H1 (cell line): Measurements from ENCODE around the gene PTPN5. TPM values are rescaled to one million over a fixed set of nuclear protein-coding genes. Genes with fewer than 3 reads are reported as not detected.

ENCODE experiments used
- ASH2L ChIP-seq: fragments of 200-600, 300-600 bp; sonication (generic); IDR thresholded peaks from one replicate; pipeline ENCODE4 v1.7.1; 2017; ENCODE audit warnings: low read length
- FOSL1 ChIP-seq: IDR thresholded peaks from 2 replicates; pipeline ENCODE4 v1.6.1; 2011; ENCODE audit warnings: mild to moderate bottlenecking, low read depth, low read length, moderate library complexity; ENCODE audit not compliant: insufficient read depth
- HDAC2 ChIP-seq, 2 experiments: fragments of 300-600 bp in 1 of 2; sonication (generic) in 1 of 2; IDR thresholded peaks; 2 replicates each; pipeline ENCODE4 v1.6.1; 2011 to 2012; ENCODE audit warnings: low read depth in 2 of 2, low read length in 2 of 2, mild to moderate bottlenecking in 2 of 2, moderate library complexity in 2 of 2, borderline replicate concordance in 1 of 2, inconsistent platforms in 1 of 2
- JUND ChIP-seq: IDR thresholded peaks from 2 replicates; pipeline ENCODE4 v1.6.1; 2011; ENCODE audit warnings: mild to moderate bottlenecking, improper control_type of control experiment, low read length
- KDM1A ChIP-seq: fragments of 200-600, 300-600 bp; sonication (generic); IDR thresholded peaks from 2 replicates; pipeline ENCODE4 v1.7.1; 2016; ENCODE audit warnings: mild to moderate bottlenecking, low read length, borderline replicate concordance
- RBBP5 ChIP-seq: IDR thresholded peaks from 2 replicates; pipeline ENCODE4 v1.7.1; 2012; ENCODE audit warnings: low read depth, mild to moderate bottlenecking, inconsistent platforms, low read length, moderate library complexity, borderline replicate concordance
- RFX5 ChIP-seq: IDR thresholded peaks from 2 replicates; pipeline ENCODE4 v1.6.1; 2011; ENCODE audit warnings: low read depth, low read length, improper control_type of control experiment, borderline replicate concordance
- SRF ChIP-seq: IDR thresholded peaks from 2 replicates; pipeline ENCODE4 v1.6.1; 2011; ENCODE audit warnings: mild to moderate bottlenecking, low read depth, low read length, moderate library complexity
- USF2 ChIP-seq: IDR thresholded peaks from 2 replicates; pipeline ENCODE4 v1.6.1; 2011; ENCODE audit warnings: low read length, improper control_type of control experiment
- polyA plus RNA-seq, 7 experiments: library from polyadenylated mRNA; depleted of rRNA in 3 of 7; stranded (reverse) in 5 of 7; unstranded in 2 of 7; fragments of >200 nt in 5 of 7; fragments of 200-250 nt in 2 of 7; gene quantifications; 1 replicate in 5 of 7; 2 replicates in 1 of 7; 4 replicates in 1 of 7; pipeline versions ENCODE4 v1.2.1 to v1.2.3, GENCODE V29; 2011 to 2013; ENCODE audit warnings: missing spikeins in 2 of 7, mixed read lengths in 2 of 7
- total RNA-seq: library from RNA; stranded (reverse); fragmentation: NEBNext Ultra II Directional; extraction: Animal tissue kit (Norgen Biotek cat#: 25700); gene quantifications from 2 replicates; pipeline ENCODE4 v1.2.1, GENCODE V29; 2021
- TF ChIP-seq, protein P1 (sequence below): fragments of 300-600 bp; sonication (generic); IDR thresholded peaks from 2 replicates; pipeline ENCODE4 v1.7.1; 2012; ENCODE audit warnings: low read length, moderate library complexity, mild to moderate bottlenecking, inconsistent platforms; ENCODE audit not compliant: insufficient replicate concordance

Gene PTPN5
- total and polyA plus RNA-seq, 2 of the 8 experiments (the other 6 are each of a cell fraction or from before 2014, with no cell fraction given), result 8.4 to 12.9 TPM

DNA sequence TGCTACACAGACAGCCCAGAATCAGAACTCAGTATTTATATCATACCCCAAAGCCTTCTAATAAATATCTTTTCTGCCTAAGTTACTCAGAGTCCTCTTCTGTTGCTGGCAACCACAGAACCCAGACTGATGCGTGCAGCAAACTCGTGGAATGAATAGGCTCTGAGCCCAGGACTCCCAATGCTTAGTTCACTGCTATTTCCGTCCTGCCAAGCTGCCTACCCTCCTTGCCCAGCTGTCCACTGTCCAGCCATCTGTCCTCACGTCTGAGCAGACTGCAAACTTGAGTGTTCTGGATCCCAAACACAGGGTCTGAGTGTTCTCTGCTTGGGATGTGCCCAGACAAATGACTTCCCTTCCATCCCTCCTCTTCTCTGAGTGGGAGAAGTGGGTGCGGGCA lies 19.4 kb downstream of the PTPN5 start (continued):
- TF ChIP-seq, protein P1, sequence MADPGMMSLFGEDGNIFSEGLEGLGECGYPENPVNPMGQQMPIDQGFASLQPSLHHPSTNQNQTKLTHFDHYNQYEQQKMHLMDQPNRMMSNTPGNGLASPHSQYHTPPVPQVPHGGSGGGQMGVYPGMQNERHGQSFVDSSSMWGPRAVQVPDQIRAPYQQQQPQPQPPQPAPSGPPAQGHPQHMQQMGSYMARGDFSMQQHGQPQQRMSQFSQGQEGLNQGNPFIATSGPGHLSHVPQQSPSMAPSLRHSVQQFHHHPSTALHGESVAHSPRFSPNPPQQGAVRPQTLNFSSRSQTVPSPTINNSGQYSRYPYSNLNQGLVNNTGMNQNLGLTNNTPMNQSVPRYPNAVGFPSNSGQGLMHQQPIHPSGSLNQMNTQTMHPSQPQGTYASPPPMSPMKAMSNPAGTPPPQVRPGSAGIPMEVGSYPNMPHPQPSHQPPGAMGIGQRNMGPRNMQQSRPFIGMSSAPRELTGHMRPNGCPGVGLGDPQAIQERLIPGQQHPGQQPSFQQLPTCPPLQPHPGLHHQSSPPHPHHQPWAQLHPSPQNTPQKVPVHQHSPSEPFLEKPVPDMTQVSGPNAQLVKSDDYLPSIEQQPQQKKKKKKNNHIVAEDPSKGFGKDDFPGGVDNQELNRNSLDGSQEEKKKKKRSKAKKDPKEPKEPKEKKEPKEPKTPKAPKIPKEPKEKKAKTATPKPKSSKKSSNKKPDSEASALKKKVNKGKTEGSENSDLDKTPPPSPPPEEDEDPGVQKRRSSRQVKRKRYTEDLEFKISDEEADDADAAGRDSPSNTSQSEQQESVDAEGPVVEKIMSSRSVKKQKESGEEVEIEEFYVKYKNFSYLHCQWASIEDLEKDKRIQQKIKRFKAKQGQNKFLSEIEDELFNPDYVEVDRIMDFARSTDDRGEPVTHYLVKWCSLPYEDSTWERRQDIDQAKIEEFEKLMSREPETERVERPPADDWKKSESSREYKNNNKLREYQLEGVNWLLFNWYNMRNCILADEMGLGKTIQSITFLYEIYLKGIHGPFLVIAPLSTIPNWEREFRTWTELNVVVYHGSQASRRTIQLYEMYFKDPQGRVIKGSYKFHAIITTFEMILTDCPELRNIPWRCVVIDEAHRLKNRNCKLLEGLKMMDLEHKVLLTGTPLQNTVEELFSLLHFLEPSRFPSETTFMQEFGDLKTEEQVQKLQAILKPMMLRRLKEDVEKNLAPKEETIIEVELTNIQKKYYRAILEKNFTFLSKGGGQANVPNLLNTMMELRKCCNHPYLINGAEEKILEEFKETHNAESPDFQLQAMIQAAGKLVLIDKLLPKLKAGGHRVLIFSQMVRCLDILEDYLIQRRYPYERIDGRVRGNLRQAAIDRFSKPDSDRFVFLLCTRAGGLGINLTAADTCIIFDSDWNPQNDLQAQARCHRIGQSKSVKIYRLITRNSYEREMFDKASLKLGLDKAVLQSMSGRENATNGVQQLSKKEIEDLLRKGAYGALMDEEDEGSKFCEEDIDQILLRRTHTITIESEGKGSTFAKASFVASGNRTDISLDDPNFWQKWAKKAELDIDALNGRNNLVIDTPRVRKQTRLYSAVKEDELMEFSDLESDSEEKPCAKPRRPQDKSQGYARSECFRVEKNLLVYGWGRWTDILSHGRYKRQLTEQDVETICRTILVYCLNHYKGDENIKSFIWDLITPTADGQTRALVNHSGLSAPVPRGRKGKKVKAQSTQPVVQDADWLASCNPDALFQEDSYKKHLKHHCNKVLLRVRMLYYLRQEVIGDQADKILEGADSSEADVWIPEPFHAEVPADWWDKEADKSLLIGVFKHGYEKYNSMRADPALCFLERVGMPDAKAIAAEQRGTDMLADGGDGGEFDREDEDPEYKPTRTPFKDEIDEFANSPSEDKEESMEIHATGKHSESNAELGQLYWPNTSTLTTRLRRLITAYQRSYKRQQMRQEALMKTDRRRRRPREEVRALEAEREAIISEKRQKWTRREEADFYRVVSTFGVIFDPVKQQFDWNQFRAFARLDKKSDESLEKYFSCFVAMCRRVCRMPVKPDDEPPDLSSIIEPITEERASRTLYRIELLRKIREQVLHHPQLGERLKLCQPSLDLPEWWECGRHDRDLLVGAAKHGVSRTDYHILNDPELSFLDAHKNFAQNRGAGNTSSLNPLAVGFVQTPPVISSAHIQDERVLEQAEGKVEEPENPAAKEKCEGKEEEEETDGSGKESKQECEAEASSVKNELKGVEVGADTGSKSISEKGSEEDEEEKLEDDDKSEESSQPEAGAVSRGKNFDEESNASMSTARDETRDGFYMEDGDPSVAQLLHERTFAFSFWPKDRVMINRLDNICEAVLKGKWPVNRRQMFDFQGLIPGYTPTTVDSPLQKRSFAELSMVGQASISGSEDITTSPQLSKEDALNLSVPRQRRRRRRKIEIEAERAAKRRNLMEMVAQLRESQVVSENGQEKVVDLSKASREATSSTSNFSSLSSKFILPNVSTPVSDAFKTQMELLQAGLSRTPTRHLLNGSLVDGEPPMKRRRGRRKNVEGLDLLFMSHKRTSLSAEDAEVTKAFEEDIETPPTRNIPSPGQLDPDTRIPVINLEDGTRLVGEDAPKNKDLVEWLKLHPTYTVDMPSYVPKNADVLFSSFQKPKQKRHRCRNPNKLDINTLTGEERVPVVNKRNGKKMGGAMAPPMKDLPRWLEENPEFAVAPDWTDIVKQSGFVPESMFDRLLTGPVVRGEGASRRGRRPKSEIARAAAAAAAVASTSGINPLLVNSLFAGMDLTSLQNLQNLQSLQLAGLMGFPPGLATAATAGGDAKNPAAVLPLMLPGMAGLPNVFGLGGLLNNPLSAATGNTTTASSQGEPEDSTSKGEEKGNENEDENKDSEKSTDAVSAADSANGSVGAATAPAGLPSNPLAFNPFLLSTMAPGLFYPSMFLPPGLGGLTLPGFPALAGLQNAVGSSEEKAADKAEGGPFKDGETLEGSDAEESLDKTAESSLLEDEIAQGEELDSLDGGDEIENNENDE, result no peak
- TF ChIP-seq ASH2L (no peak), RFX5 (no peak), KDM1A (no peak), RBBP5 (no peak), FOSL1 (no peak), USF2 (no peak), HDAC2 (IDR thresholded peaks at IDR 0.05; ENCODE audit: borderline replicate concordance in 1 of 2, low read depth in 2 of 2, low read length in 2 of 2) (no peak), JUND (no peak), SRF (no peak)
